AG04449 (cell line): ENCODE results near the gene XYLT2.

Source experiments
- CTCF ChIA-PET: fragments of 350-600 bp; formaldehyde crosslinking; extraction: SDS; loops from one replicate; lab custom pipeline; 2021; ENCODE audit warnings: antibody characterized with exemption; lab: Yijun Ruan, JAX
- POLR2A ChIA-PET: fragments of 400-600, 350-600 bp; formaldehyde crosslinking; extraction: SDS; loops from one replicate; lab custom pipeline; 2020; ENCODE audit warnings: antibody characterized with exemption, inconsistent platforms; lab: Yijun Ruan, JAX
- DNase-seq: peaks from one replicate; pipeline ENCODE4 v3.0.0-alpha.2; 2010; ENCODE audit warnings: low read depth, low spot score
- H3K4me3 ChIP-seq: 2 replicates; pipeline ENCODE4 v1.5.1; 2011; ENCODE audit warnings: low read depth, mild to moderate bottlenecking, control low read depth, low read length
- CTCF ChIP-seq: IDR thresholded peaks from one replicate; pipeline ENCODE4 v1.5.1; 2011; ENCODE audit warnings: mild to moderate bottlenecking, moderate library complexity, low read length, control low read depth, inconsistent platforms; ENCODE audit not compliant: insufficient read depth; ENCODE audit errors: missing control alignments

The XYLT2 gene

DNA sequence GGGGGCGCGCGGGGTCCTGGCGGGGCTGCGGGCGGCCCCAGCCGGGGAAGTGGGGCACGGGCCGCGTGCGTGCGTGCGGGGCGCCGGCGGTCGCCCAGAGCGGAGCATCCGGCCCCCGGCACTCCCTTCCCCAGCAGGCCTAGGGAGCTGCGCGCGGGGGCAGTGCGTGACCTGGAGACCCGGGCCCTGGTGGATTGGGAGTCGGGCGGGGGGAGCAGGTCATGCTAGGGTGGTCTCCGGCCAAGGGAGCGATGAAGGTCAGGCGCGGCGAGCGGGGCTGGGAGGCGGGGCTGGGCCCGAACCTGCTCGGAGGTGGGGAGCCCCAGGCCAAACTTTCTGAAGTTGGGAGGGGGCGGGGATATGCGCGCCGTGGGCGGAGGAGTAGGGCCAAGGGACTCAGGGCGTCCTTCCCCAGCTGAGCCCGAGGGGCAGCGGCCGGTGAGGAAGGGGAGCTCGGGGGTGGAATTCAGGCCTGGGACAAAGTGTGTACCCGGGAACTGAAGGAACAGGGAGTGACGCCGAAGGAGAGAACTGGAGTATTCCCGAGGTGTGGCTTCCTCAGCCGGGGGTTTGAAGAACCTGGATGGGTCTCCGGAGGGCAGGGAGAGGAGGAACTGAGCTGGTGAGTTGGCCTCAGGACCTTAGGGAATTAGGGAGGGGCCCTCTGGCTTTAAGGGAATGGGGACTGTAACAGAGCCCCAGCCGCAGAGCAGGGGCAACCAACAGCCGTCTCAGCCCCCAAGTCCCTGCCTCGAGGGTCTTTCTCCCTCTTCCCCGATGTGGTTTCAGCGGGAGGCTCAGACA is 589 bp downstream of the XYLT2 start:
- no peak for DNase-seq
- POLR2A ChIA-PET, result interaction anchor here (1.0 to 1.7 kb wide), 2 partner anchors 145 to 177 kb away, joined by 3 to 8 read pairs; partner anchors contain the start of gene COL1A1
- CTCF ChIA-PET, result interaction anchor here (1.0 to 7.6 kb wide), 8 partner anchors 11 to 252 kb away, joined by 3 to 116 read pairs (median 4); partner anchors contain the start of genes LRRC59 and RSAD1
- H3K4me3 ChIP-seq, result peak overlapping the region; percentile 84
- no peak for TF ChIP-seq CTCF

GRCh38 chr17:50347117-50347893 is 1.4 kb downstream of the XYLT2 start:
- POLR2A ChIA-PET, result interaction anchor here (1.7 to 2.5 kb wide), 2 partner anchors 14 to 146 kb away, joined by 8 read pairs; partner anchors contain the start of gene COL1A1
- peak overlapping the region; percentile 84 for H3K4me3 ChIP-seq
- no peak for DNase-seq
- no peak for TF ChIP-seq CTCF
- CTCF ChIA-PET, result interaction anchor here (1.0 to 7.6 kb wide), 10 partner anchors 11 to 253 kb away, joined by 3 to 116 read pairs (median 3); partner anchors contain the start of genes LRRC59 and RSAD1

GRCh38 chr17:50347894-50348291 is 2.0 kb downstream of the XYLT2 start:
- DNase-seq, result no peak
- ChIA-PET POLR2A (interaction anchor here (2.5 kb wide), 1 partner anchor 14 kb away, joined by 8 read pairs; no protein-coding TSS in a partner anchor), CTCF (interaction anchor here (1.0 to 7.6 kb wide), 5 partner anchors 12 to 254 kb away, joined by 3 to 116 read pairs (median 3); partner anchors contain the start of gene LRRC59)
- no peak for TF ChIP-seq CTCF
- peak overlapping the region; percentile 84 for H3K4me3 ChIP-seq

DNA sequence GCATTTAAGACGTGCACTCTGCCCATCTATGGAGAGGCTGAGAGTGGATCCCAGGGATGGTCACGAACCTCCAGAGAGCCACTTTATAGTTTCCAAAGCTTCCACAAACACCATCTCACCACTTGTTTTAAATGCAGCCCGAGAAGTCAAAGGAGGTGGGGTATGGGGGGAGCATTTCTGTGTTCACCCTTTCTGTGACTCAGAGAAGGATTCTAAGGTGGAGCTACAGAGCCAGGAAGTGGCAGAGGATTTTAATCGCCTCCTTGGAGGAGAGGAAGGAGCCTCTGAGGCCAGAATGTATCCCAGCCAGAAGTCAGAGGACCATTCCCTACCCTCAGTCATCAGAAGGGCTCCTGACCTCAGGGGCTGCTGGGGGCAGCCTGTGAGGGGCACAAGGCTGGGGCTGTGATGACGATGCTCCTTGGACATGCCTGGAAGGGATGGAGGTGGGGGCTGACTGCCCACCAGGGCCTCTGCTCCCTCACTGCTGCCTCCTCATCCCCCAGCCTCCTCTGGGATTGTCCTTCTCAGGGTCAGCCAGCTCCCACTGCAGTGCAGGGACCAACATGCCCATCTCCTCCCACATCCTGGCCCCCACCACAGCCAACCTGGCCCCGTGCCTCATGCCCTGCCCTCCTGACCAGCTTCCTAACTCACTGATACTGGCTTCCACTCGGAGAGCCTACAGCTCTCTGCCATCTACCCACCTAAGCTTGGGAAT is 2.8 kb downstream of the XYLT2 start:
- no peak for DNase-seq
- ChIA-PET CTCF (interaction anchor here (0.8 to 7.6 kb wide), 6 partner anchors 12 to 255 kb away, joined by 3 to 116 read pairs (median 3); partner anchors contain the start of gene LRRC59), POLR2A (interaction anchor here (1.0 to 2.5 kb wide), 2 partner anchors 13 to 16 kb away, joined by 3 to 8 read pairs; no protein-coding TSS in a partner anchor)
- H3K4me3 ChIP-seq, result peak overlapping the region; percentile 15
- TF ChIP-seq CTCF, result no peak

DNA sequence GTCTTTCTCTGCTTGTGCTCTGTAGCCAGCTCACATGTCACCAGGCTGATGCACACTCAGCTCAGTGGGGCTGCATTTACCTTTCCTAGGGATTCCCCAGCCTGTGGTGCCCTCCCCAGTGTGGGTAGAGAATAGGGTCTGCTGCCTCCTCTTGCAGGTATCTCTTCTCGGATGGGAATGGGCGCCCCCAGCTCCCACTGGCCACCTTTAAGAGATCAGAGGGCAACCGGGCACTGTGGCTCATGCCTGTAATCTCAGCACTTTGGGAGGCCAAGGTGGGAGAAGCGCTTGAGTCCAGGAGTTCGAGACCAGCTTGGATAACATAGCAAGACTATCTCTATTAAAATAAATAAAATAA is 3.3 kb downstream of the XYLT2 start:
- no peak for DNase-seq
- no peak overlapping the region for H3K4me3 ChIP-seq
- POLR2A ChIA-PET, result interaction anchor here (1.0 to 2.5 kb wide), 2 partner anchors 12 to 16 kb away, joined by 3 to 8 read pairs; no protein-coding TSS in a partner anchor
- no peak for TF ChIP-seq CTCF
- CTCF ChIA-PET, result interaction anchor here (0.8 to 7.6 kb wide), 5 partner anchors 12 to 255 kb away, joined by 3 to 116 read pairs (median 3); partner anchors contain the start of gene LRRC59
